Astrocyte (in vitro differentiated cells and primary cell): ENCODE data around the gene DACT2.

Experiments
- CTCF ChIP-seq: IDR thresholded peaks from 2 replicates; pipeline ENCODE4 v1.5.1; 2011; ENCODE audit warnings: low read depth, mild to moderate bottlenecking, inconsistent platforms, low read length, moderate library complexity; ENCODE audit not compliant: insufficient read depth
- EZH2 ChIP-seq: IDR thresholded peaks from 2 replicates; pipeline ENCODE4 v1.6.1; 2012; ENCODE audit warnings: mild to moderate bottlenecking, low read length, inconsistent platforms; ENCODE audit not compliant: insufficient read depth

GRCh38 chr6:168268755-168269154 lies 50.8 kb downstream of the DACT2 start:
- TF ChIP-seq CTCF (no peak), EZH2 (no peak)
